ENCODE measurements around the gene RBMS1.

DNA sequence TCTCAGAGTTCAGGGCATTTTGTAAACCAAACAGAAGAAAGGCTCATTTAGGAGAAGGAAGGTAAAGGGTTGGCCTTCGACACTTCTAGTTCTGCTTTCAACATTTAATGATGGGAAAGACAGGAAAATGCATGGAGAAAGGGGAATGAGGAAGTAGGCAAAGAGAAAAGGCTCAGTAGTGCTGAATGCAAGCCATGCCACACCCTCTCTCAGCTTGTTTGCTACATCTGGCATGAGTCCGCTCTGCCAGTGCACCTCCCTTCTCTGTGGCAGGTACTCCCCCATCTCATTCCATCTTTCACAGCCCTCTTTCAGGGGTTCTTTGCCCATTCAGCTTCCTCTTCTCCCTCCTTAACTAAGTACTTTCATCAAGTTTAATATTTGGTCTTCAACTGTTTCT, 172.6 kb downstream of the RBMS1 start:
- TF ChIP-seq POLR2AphosphoS5 (IDR thresholded peaks at IDR 0.05; ENCODE audit: low read depth, low read length) (no peak), POLR2A (IDR thresholded peaks at IDR 0.05; ENCODE audit: low read depth, low read length) (no peak), TAF1 (IDR thresholded peaks at IDR 0.05; ENCODE audit: low read depth, low read length) (no peak), POU2F2 (IDR thresholded peaks at IDR 0.05; ENCODE audit: low read depth, low read length) (no peak)

Measured in GM12891 (cell line).